ENCODE results near the gene PMM1. TPM values are rescaled to one million over a fixed set of nuclear protein-coding genes. Genes with fewer than 3 reads are reported as not detected.

PMM1 gene
- total and polyA plus RNA-seq, 2 of the 13 experiments (the other 11 are each of a cell fraction or from before 2014, with no cell fraction given) = 17.8 to 95.6 TPM

DNA sequence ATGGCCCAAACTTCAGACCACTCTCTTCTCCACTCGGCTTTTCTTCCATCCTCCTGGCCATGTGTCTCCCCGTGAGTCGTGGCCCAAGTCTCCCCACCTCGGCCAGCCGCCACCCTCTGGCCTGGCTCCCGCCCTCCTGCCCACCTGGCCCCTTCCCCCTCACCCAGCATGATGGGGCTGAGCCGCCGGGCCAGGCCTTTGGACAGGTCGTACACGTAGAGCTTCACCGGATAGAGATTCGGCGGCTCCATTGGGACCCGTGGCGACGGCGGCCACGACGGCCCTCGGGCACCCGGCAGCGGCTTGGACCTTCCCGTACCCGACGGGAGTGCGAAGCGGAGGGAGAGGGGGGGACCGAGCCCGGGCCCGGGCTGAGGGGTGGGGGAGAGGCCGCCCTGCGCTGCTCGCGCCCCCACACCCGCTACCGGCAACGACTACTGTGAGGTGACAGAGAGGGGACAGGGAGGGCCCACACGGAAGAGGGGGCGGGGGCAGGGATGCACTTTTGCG lies 31.0 kb upstream of the PMM1 start, which contains the start of gene DESI1 (continued):
- TF ChIP-seq ARID5B (CRISPR knock-in tag; IDR thresholded peaks at IDR 0.05) = peak; percentile 24; the same call in 1 of the 2 replicates
- TF ChIP-seq ZNF670 (CRISPR knock-in tag; IDR thresholded peaks at IDR 0.05; ENCODE audit: borderline replicate concordance) = no peak
- peak; percentile 67 for TF ChIP-seq HNRNPK (IDR thresholded peaks at IDR 0.05; ENCODE audit: low read depth, low read length, poor library complexity, severe bottlenecking)
- TF ChIP-seq MED13 (CRISPR knock-in tag; IDR thresholded peaks at IDR 0.05) = no peak; the same call in 1 of the 2 replicates
- TF ChIP-seq TGIF2 (CRISPR knock-in tag; IDR thresholded peaks at IDR 0.05) = peak; percentile 92
- peak; percentile 49; the same call in 1 of the 2 replicates for TF ChIP-seq ZNF678 (CRISPR knock-in tag; IDR thresholded peaks at IDR 0.05)
- TF ChIP-seq ZFX (CRISPR knock-in tag; IDR thresholded peaks at IDR 0.05; ENCODE audit: low read depth) = peak; percentile 85
- 0 out of 2 replicates have a peak, but pooled peaks have one; percentile 51 for TF ChIP-seq CAMTA2 (CRISPR knock-in tag; IDR thresholded peaks at IDR 0.05; ENCODE audit: borderline replicate concordance)
- TF ChIP-seq MXD4 (CRISPR knock-in tag; IDR thresholded peaks at IDR 0.05) = 0 out of 2 replicates have a peak, but pooled peaks have one; percentile 24
- peak; percentile 23; the same call in 1 of the 2 replicates for TF ChIP-seq RARA (CRISPR knock-in tag; IDR thresholded peaks at IDR 0.05)
- TF ChIP-seq BHLHE40 (IDR thresholded peaks at IDR 0.05; ENCODE audit: low read length) = no peak
- TF ChIP-seq, protein P1, sequence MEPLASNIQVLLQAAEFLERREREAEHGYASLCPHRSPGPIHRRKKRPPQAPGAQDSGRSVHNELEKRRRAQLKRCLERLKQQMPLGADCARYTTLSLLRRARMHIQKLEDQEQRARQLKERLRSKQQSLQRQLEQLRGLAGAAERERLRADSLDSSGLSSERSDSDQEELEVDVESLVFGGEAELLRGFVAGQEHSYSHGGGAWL (CRISPR knock-in tag; IDR thresholded peaks at IDR 0.05) = peak; percentile 66
- TF ChIP-seq LCORL (IDR thresholded peaks at IDR 0.05) = no peak
- TF ChIP-seq LCORL (CRISPR knock-in tag; IDR thresholded peaks at IDR 0.05) = no peak
- no peak for TF ChIP-seq FOXA1 (IDR thresholded peaks at IDR 0.05)
- no peak for TF ChIP-seq FOXA1 (CRISPR knock-in tag; IDR thresholded peaks at IDR 0.05)
- TF ChIP-seq ZNF782 (CRISPR knock-in tag; IDR thresholded peaks at IDR 0.05; ENCODE audit: borderline replicate concordance) = 0 out of 2 replicates have a peak, but pooled peaks have one; percentile 30
- peak; percentile 72; the same call in 1 of the 2 replicates for TF ChIP-seq ZNF160 (CRISPR knock-in tag; IDR thresholded peaks at IDR 0.05)
- TF ChIP-seq, protein P2, sequence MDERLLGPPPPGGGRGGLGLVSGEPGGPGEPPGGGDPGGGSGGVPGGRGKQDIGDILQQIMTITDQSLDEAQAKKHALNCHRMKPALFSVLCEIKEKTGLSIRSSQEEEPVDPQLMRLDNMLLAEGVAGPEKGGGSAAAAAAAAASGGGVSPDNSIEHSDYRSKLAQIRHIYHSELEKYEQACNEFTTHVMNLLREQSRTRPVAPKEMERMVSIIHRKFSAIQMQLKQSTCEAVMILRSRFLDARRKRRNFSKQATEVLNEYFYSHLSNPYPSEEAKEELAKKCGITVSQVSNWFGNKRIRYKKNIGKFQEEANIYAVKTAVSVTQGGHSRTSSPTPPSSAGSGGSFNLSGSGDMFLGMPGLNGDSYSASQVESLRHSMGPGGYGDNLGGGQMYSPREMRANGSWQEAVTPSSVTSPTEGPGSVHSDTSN (CRISPR knock-in tag; IDR thresholded peaks at IDR 0.05) = no peak
- TF ChIP-seq ZNF550 (CRISPR knock-in tag; IDR thresholded peaks at IDR 0.05; ENCODE audit: borderline replicate concordance) = no peak
- no peak for TF ChIP-seq KDM5A (IDR thresholded peaks at IDR 0.05; ENCODE audit: borderline replicate concordance, low read length)
- TF ChIP-seq EP300 (IDR thresholded peaks at IDR 0.05; ENCODE audit: low read depth in 2 of 2, low read length in 2 of 2) = no peak
- TF ChIP-seq EP300 (CRISPR knock-in tag; IDR thresholded peaks at IDR 0.05; ENCODE audit: borderline replicate concordance) = no peak
- peak; percentile 65; the same call in 1 of the 2 replicates for TF ChIP-seq MXD1 (CRISPR knock-in tag; IDR thresholded peaks at IDR 0.05)
- 0 out of 2 replicates have a peak, but pooled peaks have one; percentile 16 for TF ChIP-seq ZNF761 (CRISPR knock-in tag; conservative IDR thresholded peaks at IDR 0.05)
- TF ChIP-seq POGZ (CRISPR knock-in tag; IDR thresholded peaks at IDR 0.05) = no peak; the same call in 1 of the 2 replicates
- TF ChIP-seq ZNF24 (IDR thresholded peaks at IDR 0.05) = no peak

All from HepG2 (cell line).